GM18951 (cell line): ENCODE measurements around the gene WDR49.
"Not testable (repeated sequence)": the region's sequence is repeated elsewhere in the genome, so short reads cannot be mapped to it uniquely, and the experiment has no call there.

Experiments used
- POLR2A ChIP-seq: IDR thresholded peaks from 4 replicates; pipeline ENCODE4 v1.6.1; 2011; ENCODE audit warnings: mild to moderate bottlenecking; ENCODE audit not compliant: insufficient read length, insufficient read depth; ENCODE audit errors: extremely low read depth
- in situ Hi-C: fragments of 300-500 bp; cut with MboI; formaldehyde crosslinking; loops from one replicate; pipeline ENCODE4 v1.12.0; 2022; ENCODE audit warnings: low sequenced_read_pairs, mixed read lengths, inconsistent platforms; ENCODE audit not compliant: unreplicated experiment

Gene WDR49

GRCh38 chr3:167657684-167658225 lies 4.0 kb upstream of the WDR49 start:
- in situ Hi-C loops, result no loop called here
- no peak for TF ChIP-seq POLR2A

DNA sequence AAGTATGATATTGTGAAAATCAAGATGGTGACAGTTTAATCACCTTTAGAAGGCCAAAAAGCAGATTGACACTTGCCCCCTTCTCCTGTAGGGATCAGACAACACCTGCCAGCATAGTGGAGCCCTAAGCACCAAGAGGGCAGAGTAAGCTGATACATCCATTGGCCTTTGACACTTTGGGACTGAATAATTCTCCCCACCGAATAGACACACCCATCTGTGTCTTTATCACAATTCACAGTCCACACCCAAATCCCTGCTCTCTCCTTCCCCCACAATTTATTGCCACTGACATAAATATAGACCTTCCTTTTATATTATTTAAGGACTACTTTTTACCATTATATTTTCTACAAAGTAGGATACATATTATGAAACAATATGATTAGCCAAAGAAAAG lies 3.1 kb upstream of the WDR49 start:
- in situ Hi-C loops, result no loop called here
- no peak for TF ChIP-seq POLR2A

- in situ Hi-C loops, result no loop called here
- no peak for TF ChIP-seq POLR2A
Observed at GRCh38 chr3:167653155-167653554, 587 bp downstream of the WDR49 start.

GRCh38 chr3:167651826-167652225 lies 1.9 kb downstream of the WDR49 start:
- no peak for TF ChIP-seq POLR2A
- in situ Hi-C loops, result no loop called here

DNA sequence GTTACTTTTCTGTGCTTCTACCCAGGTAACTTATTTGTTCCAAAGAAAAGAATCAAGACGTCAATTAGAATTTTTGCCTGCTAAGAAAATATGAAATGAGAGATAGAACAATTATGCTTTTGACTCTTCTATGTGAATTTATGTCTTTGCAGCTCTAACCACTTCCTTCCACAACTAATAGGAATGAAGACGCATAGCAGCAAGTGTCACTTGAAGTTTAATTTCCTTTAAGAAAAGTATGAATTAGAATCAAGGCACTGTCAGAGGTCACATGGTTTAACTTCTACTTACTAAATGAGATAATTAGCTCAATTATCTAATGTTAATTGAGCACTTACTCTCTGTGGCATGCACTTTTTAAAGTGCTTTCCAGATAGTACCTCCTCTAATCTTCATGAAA lies 3.3 kb downstream of the WDR49 start:
- in situ Hi-C loops, result no loop called here
- no peak for TF ChIP-seq POLR2A

DNA sequence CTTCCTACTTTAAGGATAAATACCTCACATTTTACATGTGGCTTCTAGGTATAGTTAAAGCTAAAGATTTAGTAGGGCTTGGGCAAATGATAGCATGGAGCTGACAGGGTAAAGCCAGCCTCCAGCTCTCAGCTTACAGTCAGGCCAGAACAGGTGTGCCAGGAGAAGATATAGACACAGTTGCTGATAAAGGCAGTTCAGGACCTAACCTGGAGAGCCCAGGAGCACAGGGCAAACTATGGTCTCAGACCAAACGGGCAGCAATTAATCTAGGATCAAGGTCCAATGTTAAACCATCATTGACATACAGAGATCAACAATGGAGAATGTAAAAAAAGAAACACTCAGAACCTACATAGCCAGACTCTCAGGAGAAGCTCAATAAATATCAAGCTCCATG lies 4.0 kb downstream of the WDR49 start:
- in situ Hi-C loops, result no loop called here
- no peak for TF ChIP-seq POLR2A

DNA sequence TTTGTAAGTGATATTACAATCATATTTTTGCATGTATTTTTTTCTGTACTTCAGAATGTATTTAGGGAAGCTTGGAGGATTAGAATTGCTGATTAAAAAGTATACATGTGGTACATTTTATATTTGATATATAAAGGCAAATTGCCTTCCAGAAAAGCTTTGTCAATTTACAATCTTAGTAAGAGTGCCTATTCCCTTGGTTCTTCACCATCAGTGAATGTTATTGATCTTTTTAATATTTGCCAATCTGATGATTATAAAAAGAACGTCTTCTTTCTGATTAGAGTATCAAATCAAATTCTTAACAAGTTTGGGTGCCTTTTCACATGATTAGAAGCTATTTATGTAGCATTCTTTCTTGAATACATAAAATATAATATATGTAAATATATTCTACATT lies 9.1 kb downstream of the WDR49 start:
- in situ Hi-C loops, result no loop called here
- no peak for TF ChIP-seq POLR2A

DNA sequence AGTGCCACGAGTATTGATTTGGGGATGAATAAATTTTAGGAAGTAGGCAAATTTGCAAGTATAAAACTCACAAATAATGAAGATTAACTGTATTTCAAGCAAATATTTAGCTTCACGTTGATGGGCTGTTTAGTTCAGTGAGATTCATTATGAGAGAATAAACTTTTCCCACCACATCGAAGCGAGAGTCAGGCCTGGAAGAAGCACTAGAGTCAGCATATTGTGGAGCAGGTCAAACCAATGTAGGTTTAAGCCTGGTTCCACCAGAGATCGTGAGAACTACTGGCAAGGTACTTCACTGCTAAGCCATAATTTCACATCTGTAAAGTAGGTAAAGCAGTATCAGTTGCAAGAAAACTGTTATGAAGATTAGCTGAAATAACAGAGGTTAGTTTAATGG lies 22.3 kb downstream of the WDR49 start:
- TF ChIP-seq POLR2A, result no peak
- in situ Hi-C loops, result no loop called here

GRCh38 chr3:167626490-167626889 lies 27.3 kb downstream of the WDR49 start:
- no peak for TF ChIP-seq POLR2A
- in situ Hi-C loops, result no loop called here

- in situ Hi-C loops, result no loop called here
- TF ChIP-seq POLR2A, result no peak
Observed at GRCh38 chr3:167615030-167615429, 38.7 kb downstream of the WDR49 start.

DNA sequence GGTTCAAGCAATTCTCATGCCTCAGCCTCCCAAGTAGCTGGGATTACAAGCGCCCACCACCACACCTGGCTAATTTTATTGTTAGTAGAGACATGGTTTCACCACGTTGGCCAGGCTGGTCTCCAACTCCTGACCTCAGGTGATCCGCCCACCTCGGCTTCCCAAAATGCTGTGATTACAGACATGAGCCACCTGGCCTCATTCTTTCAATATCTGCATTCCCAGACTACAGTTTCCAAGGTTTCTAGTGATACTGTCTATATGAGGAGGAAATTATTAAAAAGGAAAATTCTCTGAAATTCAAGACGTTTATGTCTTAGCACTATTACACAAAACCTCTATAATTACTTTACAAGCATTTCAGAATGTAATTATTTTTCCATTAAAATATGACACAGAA lies 39.5 kb downstream of the WDR49 start:
- in situ Hi-C loops, result not testable (repeated sequence)

DNA sequence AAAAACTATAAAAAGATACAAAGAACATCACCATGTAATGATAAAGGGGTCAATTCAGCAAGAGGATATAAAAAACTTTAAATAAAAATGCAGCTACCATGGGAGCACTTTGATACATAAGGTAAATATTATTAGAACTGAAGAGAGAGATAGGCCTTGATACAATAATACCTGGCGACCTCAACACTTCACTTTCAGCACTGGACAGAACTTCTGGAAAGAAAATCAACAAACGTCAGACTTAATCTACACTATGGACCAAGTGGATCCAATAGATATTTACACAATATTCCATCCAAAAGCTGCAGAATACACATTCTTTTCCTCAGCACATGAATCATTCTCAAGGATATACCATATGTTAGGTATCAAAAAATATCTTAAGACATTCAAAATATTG lies 42.0 kb downstream of the WDR49 start:
- TF ChIP-seq POLR2A, result no peak
- in situ Hi-C loops, result no loop called here

DNA sequence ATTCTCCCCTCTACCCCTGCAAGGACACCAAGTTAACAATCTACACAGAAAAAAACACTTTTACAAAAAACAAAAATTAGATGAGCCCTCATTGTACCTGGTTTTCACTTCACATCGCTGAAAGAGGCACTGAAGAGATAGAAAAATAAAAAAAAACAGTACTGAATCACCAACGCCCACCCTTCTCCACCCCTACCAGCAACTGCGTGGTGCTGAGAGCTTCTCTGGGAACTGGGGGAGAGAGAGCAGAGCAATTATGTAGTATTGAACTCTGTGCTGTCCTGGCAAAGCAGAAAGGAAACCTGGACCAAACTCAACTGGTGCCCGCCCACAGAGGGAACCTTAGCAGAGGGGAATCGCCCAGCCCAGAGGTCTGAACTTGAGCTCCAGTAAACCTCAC lies 44.6 kb downstream of the WDR49 start:
- in situ Hi-C loops, result no loop called here
- no peak for TF ChIP-seq POLR2A

DNA sequence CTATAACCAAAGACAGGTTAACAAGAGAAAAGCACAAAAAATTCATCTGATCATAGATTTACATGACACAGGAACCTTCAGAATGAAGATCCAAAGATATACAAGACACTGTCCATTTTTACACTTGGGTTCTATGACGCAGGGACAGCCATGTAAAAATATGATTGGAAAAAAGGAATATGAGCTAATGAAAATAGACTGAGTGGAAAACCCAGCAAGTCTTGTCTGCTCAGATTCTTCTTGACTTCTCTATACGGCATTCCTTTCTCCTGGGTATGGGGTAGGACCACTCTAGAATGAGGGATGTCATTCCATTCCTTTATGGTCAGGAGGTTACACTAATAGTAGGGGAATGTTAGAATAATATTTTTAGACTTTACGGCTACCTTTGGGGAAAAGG lies 46.9 kb downstream of the WDR49 start:
- in situ Hi-C loops, result no loop called here
- TF ChIP-seq POLR2A, result no peak

- TF ChIP-seq POLR2A, result no peak
- in situ Hi-C loops, result no loop called here
Observed at GRCh38 chr3:167605871-167606270, 47.9 kb downstream of the WDR49 start.
